ENCODE data around the gene SAGE1.
"Not testable (repeated sequence)": the region's sequence is repeated elsewhere in the genome, so short reads cannot be mapped to it uniquely, and the experiment has no call there.

SAGE1 gene

GRCh38 chrX:135910251-135910650 is 16.7 kb downstream of the SAGE1 start:
- Mint-ChIP-seq H3K9me3 (peaks cover 16% of the 10 kb centered on the region), H3K4me3 (no peak overlapping the region), H3K4me1 (no peaks in the 10 kb centered on the region), H3K27ac (no peak overlapping the region), H3K27me3 (ENCODE audit: low read depth) (no peaks in the 10 kb centered on the region), H3K36me3 (ENCODE audit: low read depth) (no peaks in the 10 kb centered on the region)
- no peak for TF ChIP-seq CTCF (IDR thresholded peaks at IDR 0.05; ENCODE audit: unreplicated experiment in 3 of 3)

DNA sequence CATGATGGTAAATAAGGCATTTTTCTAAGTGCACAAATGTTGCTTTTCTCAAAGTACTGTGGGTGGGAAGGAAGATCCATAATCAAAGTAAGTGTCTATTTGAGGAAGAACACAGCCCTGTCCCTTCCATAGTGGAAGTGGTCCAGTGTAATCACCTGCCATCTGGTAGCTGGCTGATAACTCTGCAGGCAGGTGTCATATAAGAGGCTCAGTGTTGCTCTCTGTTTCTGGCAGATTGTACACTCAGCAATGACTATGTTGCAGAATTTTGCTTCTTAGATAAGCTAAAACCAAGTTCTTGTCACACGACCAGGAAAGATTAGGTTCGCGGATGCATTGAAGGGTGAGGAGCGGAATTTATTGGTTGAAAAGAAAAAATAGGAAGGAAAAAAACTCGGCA is 20.9 kb downstream of the SAGE1 start:
- no peaks in the 10 kb centered on the region for H3K4me1 Mint-ChIP-seq
- H3K9me3 Mint-ChIP-seq = peaks cover 13% of the 10 kb centered on the region
- TF ChIP-seq CTCF (IDR thresholded peaks at IDR 0.05; ENCODE audit: unreplicated experiment in 3 of 3) = no peak
- no peaks in the 10 kb centered on the region for H3K36me3 Mint-ChIP-seq (ENCODE audit: low read depth)
- no peak overlapping the region for H3K27ac Mint-ChIP-seq
- no peaks in the 10 kb centered on the region for H3K27me3 Mint-ChIP-seq (ENCODE audit: low read depth)
- H3K4me3 Mint-ChIP-seq = no peak overlapping the region

GRCh38 chrX:135920516-135920915 is 27.0 kb downstream of the SAGE1 start:
- H3K36me3 Mint-ChIP-seq (ENCODE audit: low read depth); H3K4me1 Mint-ChIP-seq; H3K4me3 Mint-ChIP-seq; H3K27me3 Mint-ChIP-seq (ENCODE audit: low read depth): not testable (repeated sequence)
- Mint-ChIP-seq H3K9me3 (peaks cover 16% of the 10 kb centered on the region), H3K27ac (peak overlapping the region in 1 of 3 experiments; percentile 13)

- Mint-ChIP-seq H3K27me3 (ENCODE audit: low read depth) (no peaks in the 10 kb centered on the region), H3K4me1 (no peaks in the 10 kb centered on the region), H3K4me3 (no peak overlapping the region), H3K9me3 (peaks cover 9% of the 10 kb centered on the region), H3K36me3 (ENCODE audit: low read depth) (no peaks in the 10 kb centered on the region), H3K27ac (no peak overlapping the region)
- no peak for TF ChIP-seq CTCF (IDR thresholded peaks at IDR 0.05; ENCODE audit: unreplicated experiment in 3 of 3)
Measured at GRCh38 chrX:135923353-135923752, 29.8 kb downstream of the SAGE1 start.

GRCh38 chrX:135927897-135928296 is 34.4 kb downstream of the SAGE1 start:
- Mint-ChIP-seq H3K4me3 (no peak overlapping the region), H3K27ac (no peak overlapping the region), H3K27me3 (ENCODE audit: low read depth) (no peaks in the 10 kb centered on the region), H3K4me1 (no peaks in the 10 kb centered on the region), H3K9me3 (peaks cover 2% of the 10 kb centered on the region), H3K36me3 (ENCODE audit: low read depth) (no peaks in the 10 kb centered on the region)
- no peak for TF ChIP-seq CTCF (IDR thresholded peaks at IDR 0.05; ENCODE audit: unreplicated experiment in 3 of 3)

- Mint-ChIP-seq H3K4me1 (no peaks in the 10 kb centered on the region), H3K9me3 (peaks cover 6% of the 10 kb centered on the region), H3K27ac (no peak overlapping the region)
Measured at GRCh38 chrX:135931644-135932487, 38.4 kb downstream of the SAGE1 start.

More at GRCh38 chrX:135931644-135932487, 38.4 kb downstream of the SAGE1 start:
- Mint-ChIP-seq H3K4me3 (no peak overlapping the region), H3K27me3 (ENCODE audit: low read depth) (no peaks in the 10 kb centered on the region), H3K36me3 (ENCODE audit: low read depth) (no peaks in the 10 kb centered on the region)
- peak; percentile 52 to 60 (median 59) for TF ChIP-seq CTCF (IDR thresholded peaks at IDR 0.05; ENCODE audit: unreplicated experiment in 3 of 3)

Data from nephron (organoid).